ENCODE results near the gene LEFTY1.

- TF ChIP-seq, protein P1, sequence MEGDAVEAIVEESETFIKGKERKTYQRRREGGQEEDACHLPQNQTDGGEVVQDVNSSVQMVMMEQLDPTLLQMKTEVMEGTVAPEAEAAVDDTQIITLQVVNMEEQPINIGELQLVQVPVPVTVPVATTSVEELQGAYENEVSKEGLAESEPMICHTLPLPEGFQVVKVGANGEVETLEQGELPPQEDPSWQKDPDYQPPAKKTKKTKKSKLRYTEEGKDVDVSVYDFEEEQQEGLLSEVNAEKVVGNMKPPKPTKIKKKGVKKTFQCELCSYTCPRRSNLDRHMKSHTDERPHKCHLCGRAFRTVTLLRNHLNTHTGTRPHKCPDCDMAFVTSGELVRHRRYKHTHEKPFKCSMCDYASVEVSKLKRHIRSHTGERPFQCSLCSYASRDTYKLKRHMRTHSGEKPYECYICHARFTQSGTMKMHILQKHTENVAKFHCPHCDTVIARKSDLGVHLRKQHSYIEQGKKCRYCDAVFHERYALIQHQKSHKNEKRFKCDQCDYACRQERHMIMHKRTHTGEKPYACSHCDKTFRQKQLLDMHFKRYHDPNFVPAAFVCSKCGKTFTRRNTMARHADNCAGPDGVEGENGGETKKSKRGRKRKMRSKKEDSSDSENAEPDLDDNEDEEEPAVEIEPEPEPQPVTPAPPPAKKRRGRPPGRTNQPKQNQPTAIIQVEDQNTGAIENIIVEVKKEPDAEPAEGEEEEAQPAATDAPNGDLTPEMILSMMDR (conservative IDR thresholded peaks at IDR 0.05; ENCODE audit: low read length), result no peak
- TF ChIP-seq EZH2phosphoT487 (IDR thresholded peaks at IDR 0.05; ENCODE audit: borderline replicate concordance, low read depth, low read length), result no peak
These were observed 10.7 kb downstream of the LEFTY1 start for GRCh38 chr1:225878282-225878681.

Measured in OCI-LY7 (cell line).